ENCODE results near the gene SLC31A2.

Gene SLC31A2

GRCh38 chr9:113184539-113184938 lies 33.7 kb downstream of the SLC31A2 start:
- in situ Hi-C loops (cut with HindIII; ENCODE audit: low sequenced_read_pairs) = no loop called here

DNA sequence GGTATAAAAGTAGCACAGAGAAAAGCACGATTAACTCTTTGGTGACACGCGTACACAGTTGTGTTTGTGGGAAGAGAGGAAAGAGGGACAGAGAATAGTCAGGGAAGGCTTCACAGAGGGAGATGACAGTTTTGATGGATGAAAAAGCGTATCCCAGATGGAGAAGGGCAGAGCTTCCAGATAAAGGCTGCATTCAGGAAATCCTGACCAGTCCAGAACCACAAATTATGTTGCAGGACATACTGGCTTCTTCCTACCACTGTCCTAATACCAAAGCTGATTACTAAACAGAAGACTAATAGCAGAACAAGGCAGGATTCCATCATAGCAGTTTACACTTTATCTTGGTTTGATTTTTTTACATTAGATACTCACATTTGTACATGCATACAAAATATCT lies 34.5 kb downstream of the SLC31A2 start:
- in situ Hi-C loops (cut with HindIII; ENCODE audit: low sequenced_read_pairs) = no loop called here

- in situ Hi-C loops (cut with HindIII; ENCODE audit: low sequenced_read_pairs) = no loop called here
These were observed 35.4 kb downstream of the SLC31A2 start for GRCh38 chr9:113186137-113186755.

DNA sequence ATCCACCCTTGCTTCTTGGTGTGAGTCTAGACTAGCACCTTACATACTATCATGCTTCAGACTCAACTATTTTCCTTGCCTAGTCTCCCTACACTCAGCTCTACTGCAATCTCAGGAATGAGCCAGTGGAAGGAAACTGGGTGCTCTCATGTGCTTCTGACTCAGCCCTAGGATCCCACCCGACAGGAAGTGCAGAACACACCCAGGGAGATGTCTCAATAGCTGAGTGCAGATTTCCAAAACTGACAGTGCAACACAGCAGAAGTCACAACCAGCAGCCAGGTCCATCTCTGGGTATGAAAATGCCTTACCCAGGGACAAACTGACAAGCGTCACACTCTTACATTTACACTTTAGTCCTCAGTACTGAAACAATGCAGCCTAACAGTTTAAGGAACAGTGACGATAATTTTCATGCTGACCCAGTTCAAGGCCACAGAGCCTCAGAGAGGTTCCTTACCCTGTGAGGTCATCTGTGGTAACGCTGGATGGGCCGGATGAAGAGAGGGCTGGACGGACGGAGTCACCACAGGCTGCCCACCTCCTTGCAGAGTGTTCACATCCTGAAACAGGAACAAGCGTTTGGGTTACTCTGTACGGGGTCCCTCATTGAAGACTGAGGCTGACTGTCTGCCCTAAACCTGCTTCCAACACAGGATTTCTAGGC lies 37.3 kb downstream of the SLC31A2 start:
- in situ Hi-C loops (cut with HindIII; ENCODE audit: low sequenced_read_pairs) = no loop called here

- in situ Hi-C loops (cut with HindIII; ENCODE audit: low sequenced_read_pairs) = no loop called here
These were observed 41.6 kb downstream of the SLC31A2 start for GRCh38 chr9:113192455-113192854.

GRCh38 chr9:113199683-113200329 lies 49.0 kb downstream of the SLC31A2 start:
- in situ Hi-C loops (cut with HindIII; ENCODE audit: low sequenced_read_pairs) = no loop called here

- in situ Hi-C loops (cut with HindIII; ENCODE audit: low sequenced_read_pairs) = no loop called here
These were observed 54.6 kb downstream of the SLC31A2 start for GRCh38 chr9:113205432-113205831.

GRCh38 chr9:113205861-113206260 lies 55.1 kb downstream of the SLC31A2 start:
- in situ Hi-C loops (cut with HindIII; ENCODE audit: low sequenced_read_pairs) = no loop called here

- in situ Hi-C loops (cut with HindIII; ENCODE audit: low sequenced_read_pairs) = no loop called here
These were observed 60.0 kb downstream of the SLC31A2 start for GRCh38 chr9:113210815-113211214.

All from DLD1 (cell line).